GM10248 (cell line): ENCODE data around the gene STX11.

Experiments
- CTCF ChIA-PET: fragments of 300-600 bp; sonication (Branson Sonifier 250); formaldehyde crosslinking; extraction: SDS; loops from one replicate; lab custom pipeline; 2021; ENCODE audit warnings: antibody characterized with exemption; lab: Yijun Ruan, JAX
- POLR2A ChIA-PET: fragments of 350-650 bp; sonication (Branson Sonifier 250); formaldehyde crosslinking; extraction: SDS; loops from one replicate; lab custom pipeline; 2020; ENCODE audit warnings: antibody characterized with exemption; lab: Yijun Ruan, JAX
- DNase-seq: peaks from one replicate; pipeline ENCODE4 v3.0.0; 2012; ENCODE audit errors: extremely low spot score
- CTCF ChIP-seq: IDR thresholded peaks from 2 replicates; pipeline ENCODE4 v1.5.1; 2012; ENCODE audit warnings: mild to moderate bottlenecking, low read depth; ENCODE audit errors: extremely low read depth, missing control alignments, control extremely low read depth

Gene STX11

GRCh38 chr6:144170044-144170443 is 19.7 kb downstream of the STX11 start:
- POLR2A ChIA-PET = interaction anchor here (1.0 kb wide), 1 partner anchor 8 kb away, joined by 3 read pairs; no protein-coding TSS in a partner anchor
- CTCF ChIA-PET = interaction anchor here (0.9 to 1.6 kb wide), 3 partner anchors 9 to 13 kb away, joined by 3 to 7 read pairs (median 5); no protein-coding TSS in a partner anchor
- DNase-seq = no peak
- no peak for TF ChIP-seq CTCF

DNA sequence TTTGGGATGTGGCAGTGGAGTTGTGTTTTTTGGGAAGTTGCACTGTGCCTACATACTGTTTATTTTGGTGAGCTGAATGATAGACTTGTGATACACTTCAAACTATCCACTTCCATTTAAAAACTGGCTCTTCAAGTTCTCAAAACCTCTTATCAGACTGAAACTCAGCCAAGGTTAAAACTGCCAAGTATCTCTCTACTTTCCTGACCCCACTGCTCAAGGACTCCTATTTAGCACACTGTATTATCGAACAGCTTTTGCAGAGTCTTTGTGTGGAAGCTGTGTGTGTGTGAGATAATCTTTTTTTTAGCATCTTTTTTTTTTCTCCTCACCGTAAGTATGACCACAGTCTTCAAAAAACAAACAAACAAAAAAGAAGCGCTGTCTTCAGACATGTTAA is 21.1 kb downstream of the STX11 start:
- TF ChIP-seq CTCF = no peak
- POLR2A ChIA-PET = interaction anchor here (1.0 kb wide), 1 partner anchor 9 kb away, joined by 3 read pairs; no protein-coding TSS in a partner anchor
- DNase-seq = no peak
- CTCF ChIA-PET = no interaction called here

- DNase-seq = no peak
- ChIA-PET CTCF (interaction anchor here (1.1 to 1.4 kb wide), 2 partner anchors 9 to 23 kb away, joined by 3 to 9 read pairs; no protein-coding TSS in a partner anchor), POLR2A (no interaction called here)
- no peak for TF ChIP-seq CTCF
These were observed 23.7 kb downstream of the STX11 start for GRCh38 chr6:144174006-144174405.

GRCh38 chr6:144176043-144176442 is 25.7 kb downstream of the STX11 start:
- POLR2A ChIA-PET = no interaction called here
- CTCF ChIA-PET = interaction anchor here (1.2 kb wide), 1 partner anchor 12 kb away, joined by 3 read pairs; no protein-coding TSS in a partner anchor
- TF ChIP-seq CTCF = no peak
- no peak for DNase-seq

DNA sequence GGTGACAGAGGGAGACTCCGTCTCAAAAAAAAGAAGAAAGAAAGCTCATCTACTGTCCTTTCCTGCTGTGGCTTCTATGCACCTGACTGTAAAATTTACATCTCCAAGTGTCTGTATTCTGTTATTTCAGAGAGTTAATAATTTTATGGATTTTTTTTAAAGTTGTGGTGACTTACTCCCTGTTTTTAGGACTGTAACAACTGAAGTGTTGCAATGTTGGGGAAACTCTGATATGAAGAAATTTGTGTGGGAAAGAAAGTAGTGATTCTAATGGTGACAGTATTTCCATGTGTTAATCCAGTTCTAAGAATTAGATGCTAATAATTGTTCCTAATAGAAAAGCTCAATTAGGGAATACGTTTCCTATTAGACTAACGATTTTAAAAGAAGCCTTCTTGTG is 27.4 kb downstream of the STX11 start:
- ChIA-PET POLR2A (no interaction called here), CTCF (interaction anchor here (1.4 kb wide), 1 partner anchor 13 kb away, joined by 5 read pairs; no protein-coding TSS in a partner anchor)
- DNase-seq = no peak
- no peak for TF ChIP-seq CTCF

- ChIA-PET CTCF (interaction anchor here (1.4 to 2.1 kb wide), 2 partner anchors 9 to 13 kb away, joined by 5 to 7 read pairs; no protein-coding TSS in a partner anchor), POLR2A (no interaction called here)
- DNase-seq = no peak
- no peak for TF ChIP-seq CTCF
These were observed 28.0 kb downstream of the STX11 start for GRCh38 chr6:144178323-144178722.

DNA sequence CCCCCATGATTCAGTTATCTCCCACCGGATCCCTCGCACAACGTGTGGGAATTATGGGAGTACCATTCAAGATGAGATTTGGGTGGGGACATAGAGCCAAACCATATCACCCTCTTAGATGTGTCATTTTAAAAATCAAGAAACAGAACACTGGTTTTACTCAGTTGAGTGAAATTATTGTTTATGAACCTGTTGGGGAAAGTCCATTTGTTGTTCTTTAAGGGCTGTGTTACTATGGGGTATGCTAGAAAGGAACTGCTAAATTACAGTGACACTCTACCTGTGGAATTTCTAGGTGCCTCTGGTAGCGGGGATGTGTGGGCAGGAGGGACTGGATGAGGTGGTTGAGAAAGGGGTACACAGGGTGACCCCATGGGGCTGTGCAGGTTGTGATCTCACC is 28.9 kb downstream of the STX11 start:
- ChIA-PET POLR2A (no interaction called here), CTCF (interaction anchor here (1.0 to 2.7 kb wide), 5 partner anchors 10 to 39 kb away, joined by 3 to 9 read pairs (median 5); no protein-coding TSS in a partner anchor)
- DNase-seq = no peak
- no peak for TF ChIP-seq CTCF
